DMS153 treated with DMSO at 0.1 percent for 48 hours (cell line): Measurements from ENCODE around the gene FGGY.

ENCODE experiments used
- DNase-seq: peaks from one replicate; lab custom pipeline; 2025; ENCODE audit not compliant: unreplicated experiment; lab: John Stamatoyannopoulos, UW

FGGY gene

DNA sequence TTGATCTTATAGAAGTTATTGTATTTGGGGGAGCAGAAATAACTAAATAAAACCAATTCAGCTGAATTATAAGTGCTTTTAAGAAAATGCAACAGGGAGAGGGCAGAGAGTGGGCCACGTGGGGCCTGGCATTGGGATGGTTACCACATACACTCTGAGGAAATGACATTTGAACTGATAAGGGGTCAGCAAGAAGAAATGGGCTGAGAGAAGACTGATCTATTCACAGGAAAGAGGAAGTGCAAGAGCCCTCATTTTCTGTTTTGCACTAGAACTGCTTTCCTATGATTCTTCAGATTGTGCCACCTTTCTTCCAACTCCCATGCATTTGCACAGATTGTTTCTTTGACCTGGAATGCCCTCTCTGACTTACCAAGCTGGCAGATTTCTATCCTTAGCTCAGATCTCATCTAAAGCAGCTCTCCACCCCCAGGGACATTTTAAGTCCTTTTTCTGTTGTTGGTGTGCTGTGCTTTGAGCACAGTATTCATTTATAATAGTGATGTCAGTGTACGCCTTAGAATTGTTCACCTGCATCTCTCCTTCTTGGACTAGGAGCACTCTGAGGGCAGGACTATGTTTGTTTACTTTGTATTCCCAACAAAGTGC is 115.9 kb downstream of the FGGY start:
- no peak for DNase-seq

DNA sequence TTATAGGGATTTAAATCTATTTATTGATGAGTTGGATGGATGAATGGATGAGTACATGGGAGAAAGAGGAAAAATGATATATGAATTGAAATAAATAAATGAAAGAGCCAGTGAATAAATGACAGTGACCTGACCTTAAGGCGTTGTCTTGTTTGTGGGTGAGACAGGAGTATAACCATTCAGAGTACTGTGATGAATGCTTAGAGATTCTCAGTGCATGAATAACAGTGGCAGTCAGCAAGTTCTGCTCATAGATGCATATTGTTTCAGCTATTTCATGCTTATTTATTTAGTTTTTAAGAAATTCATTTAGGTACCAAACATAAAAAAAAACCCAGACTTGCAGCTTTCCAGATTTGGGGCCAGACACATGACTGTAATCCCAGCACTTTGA is 116.4 kb downstream of the FGGY start:
- no peak for DNase-seq

DNA sequence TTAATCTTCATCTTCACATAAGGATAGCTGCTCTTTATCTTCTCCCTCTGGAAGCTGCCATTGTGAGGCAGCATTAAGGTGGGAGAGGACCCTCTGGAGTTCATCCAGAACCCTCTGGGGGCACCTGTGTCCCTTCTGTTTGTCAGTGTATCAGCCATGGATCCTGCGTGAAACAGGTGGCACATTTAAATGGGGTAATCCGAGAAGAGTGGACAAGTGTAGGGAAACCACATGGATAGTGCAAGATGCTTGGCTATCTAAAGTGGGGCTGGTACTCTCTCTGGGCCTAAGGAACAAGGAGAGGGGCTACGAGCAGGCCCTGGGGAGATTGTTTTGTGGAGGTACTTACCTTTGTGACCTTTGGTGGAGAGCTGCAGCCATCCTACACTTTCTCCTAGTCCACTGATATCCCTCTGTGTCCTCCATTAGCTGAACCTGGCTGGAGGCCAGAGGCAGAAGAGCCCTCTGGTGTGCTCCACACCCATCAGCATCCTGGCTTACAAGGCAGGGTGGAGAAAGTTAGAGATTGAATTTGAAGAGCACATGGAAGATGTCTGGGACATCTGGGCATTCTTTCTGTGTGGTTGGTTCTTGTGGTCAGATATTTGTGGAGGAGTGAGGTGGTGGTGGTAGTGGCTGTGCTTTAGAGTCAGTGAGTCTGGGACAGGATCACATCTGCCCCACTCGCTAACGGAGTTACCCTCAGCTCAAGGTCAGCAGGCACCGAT is 117.7 kb downstream of the FGGY start:
- no peak for DNase-seq

DNA sequence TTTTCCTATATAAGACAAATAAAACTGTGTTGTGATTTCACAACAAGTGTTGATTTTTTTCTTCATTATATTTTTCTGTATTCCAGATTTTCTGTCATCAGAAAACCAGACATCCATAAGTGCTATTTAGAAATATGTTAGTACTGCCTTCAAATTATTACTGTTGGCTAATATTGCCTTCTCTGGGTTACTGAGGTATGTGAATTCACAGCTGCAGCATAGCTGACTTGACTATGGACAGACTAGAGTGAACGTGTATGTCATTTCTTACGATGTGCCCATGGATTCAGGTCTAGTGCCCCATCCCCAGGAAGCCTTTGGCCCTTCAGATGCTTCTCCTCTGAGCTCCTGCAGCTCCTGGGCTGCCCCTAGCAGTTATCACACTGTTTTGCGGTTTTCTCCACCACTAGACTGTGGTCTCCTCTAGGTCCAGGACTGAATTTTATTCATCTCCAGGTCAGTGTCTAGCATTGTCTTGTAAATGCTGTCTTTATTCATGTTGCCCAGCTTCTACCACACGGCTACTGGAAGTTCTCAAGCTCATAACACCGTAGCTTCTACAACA is 118.5 kb downstream of the FGGY start:
- DNase-seq = no peak

DNA sequence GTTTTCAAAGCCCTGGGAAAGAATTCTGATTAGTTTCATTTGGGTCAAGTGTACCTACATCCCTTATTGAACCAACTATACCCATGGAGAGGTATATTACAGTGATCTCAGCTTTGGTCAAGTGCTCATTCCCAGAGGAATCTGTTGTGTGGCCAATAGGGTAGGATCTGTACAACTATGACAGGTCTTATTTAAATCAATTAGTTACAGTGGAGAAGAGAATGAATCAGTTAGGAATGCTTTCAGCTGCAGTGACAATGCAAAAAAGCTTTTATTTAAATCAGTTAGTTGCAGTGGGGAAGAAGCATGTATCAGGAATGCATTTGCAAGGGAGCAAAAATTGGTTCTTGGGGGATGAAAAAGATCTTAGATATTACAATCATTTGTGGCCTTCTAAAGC is 119.0 kb downstream of the FGGY start:
- no peak for DNase-seq

DNA sequence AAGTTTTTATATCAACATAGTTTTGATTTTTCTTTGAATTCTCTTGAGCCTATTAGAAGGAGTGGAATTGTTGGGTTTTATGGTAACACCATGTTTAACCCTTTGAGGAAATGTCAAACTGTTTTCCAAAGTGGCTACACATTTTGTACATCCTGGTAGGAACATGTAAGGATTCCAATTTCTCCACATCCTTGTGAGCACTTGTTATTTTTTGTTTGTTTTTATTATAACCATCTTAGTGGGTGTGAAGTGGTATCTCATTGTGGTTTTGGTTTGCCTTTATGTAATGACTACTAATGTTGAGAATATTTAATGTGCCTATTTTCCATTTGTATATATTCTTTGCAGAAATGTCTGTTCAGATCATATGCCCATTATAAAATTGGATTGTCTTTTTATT is 120.5 kb downstream of the FGGY start:
- DNase-seq = no peak

DNA sequence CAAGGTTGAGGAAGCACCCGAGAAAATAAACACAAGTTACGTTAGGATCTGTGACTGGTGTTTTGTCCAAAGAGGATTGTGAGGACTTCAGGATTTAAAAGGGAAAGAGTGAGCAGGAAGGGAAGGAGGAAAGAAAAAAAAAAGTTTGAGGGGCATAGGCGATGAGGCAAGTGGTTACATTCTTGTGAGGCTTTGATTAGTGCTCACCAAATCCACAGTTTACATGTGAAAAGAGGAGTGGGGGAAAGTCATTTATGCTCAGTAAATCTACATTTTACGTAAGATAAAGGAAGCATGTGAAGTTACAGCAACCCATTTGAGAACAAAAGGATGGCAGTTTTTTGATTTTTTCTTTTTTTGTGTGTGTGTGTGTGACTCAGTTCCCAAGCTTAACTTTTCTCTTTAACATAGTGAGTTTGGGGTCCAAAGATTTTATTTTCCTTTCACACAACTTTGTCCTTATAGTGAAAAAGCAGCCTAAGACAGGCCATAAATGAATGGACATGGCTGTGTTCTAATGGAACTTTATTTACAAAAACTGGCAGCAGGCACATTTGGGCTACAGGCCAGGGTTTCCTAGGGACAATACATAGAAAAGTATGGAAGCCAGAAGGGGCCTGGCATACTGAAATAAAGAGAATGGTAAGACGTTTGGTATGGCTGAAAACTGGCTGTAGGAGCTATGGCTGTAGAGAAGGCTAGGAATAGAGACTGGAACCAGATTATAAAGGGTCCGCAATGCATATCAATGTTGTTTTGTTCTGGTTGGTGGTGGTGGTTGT is 121.7 kb downstream of the FGGY start:
- DNase-seq = no peak

DNA sequence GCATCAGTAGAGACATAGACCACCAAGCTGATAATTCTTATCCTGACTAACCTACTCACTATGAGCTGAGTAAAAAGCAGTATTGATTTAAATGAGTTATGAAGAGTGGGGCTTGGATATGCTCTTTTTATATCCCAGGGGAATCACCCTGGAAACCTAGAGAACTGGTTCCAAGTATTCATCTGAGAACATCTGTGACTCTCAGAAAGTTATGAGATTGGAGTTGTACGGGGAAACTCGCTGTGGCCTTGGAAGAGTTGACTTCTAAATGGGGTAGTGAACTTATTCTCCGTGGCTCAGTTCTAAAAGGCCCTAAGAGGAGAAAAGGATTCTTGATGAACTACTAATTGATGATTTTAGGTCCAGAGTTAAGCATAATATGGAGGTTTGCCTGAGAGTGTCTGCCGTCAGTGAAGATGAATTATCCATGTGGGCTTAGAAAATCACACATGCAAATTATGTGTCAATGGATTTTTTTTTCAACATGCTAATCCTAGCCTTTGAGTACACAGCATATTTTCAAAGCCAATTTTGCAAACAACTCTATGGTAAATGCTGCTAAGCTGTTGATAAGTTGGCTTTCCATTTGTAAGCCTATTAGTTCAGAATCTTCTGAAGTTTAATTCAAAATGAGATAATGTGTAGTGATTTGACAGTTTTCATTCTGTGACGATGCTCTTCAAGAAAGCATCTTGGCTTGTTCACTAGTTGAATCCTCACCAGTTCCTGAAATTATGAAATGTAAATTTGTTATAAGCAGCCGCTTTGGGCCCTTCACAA is 122.7 kb downstream of the FGGY start:
- no peak for DNase-seq

DNA sequence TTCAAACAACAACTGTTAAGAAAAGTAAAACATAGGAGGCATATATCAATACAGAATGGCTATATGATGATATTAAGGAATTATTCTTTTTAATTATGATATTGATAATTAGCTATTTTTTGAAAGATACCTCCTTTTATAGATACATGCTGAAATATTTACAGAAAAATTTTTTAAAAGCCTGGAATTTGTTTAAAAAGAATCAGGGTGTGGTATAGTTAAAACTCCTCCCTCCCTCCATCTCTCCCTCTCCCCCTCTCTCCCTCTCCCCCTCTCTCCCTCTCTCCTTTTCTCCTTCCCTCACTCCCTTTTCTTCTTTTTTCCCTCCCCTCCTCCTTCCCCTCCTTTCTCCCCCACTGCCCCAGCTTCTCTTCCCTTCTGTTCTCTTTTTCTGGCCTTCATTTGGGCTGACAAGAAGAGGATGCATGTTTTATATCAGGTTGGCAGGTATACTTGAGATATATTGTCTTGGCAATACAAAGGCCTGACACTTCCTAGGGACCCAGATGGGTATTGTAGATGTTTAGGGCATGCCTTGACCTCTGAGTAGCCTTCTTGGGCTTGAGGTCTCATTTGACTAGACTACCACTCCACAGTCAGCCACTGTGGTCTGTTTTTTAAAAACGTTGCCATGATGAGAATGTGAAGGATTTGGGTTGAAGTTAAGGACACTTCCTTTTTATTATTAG is 124.5 kb downstream of the FGGY start:
- DNase-seq = no peak

DNA sequence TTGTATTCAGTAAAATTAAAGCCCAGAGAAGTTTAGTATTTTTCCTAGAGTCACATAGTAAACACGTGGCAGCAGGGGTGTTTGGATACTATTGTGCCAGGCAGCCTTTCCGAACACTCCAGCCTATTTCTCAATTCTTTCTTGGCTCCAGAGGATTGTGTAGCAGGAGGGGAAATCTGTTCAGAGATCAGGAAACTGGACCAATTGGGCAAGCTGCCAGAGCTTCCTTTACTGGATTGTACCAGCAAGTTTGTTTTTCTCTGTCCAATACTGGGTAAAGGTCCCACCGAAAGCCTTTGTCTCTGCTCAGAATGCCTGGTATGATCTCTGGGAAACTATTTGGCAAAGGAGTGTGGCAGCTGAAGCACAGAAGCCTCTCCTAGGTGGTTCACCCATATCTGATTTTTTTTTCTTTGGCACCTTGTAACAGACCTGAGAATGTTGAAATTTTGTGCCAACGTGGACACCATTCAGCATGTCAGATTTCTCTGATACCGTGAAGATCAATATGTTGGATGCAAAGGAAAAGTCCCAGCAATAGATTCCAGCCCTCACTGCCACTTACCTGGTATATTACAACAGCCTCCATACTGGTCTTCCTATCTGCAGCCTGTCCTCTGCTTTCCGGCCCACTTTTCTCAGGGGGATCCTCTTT is 126.2 kb downstream of the FGGY start:
- no peak for DNase-seq

DNA sequence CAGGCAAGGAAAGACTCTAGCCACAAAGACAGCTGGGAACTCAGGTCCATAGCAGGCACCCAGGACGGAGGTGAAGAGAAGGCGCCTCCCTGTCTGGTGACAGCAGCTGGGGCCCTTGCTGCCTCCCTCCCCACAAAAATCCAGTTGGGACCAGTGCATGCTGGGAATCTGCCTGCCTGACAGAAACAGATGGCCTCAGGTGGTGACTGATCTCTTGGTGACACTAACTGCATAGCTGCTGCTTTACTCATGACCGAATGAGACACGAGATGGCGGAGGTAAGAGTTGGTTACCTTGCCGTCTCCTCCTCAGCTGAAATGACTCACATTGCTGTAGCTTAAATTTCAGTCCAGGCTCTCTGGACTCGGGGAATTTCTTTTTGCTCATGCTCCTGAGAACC is 130.3 kb downstream of the FGGY start:
- DNase-seq = no peak

DNA sequence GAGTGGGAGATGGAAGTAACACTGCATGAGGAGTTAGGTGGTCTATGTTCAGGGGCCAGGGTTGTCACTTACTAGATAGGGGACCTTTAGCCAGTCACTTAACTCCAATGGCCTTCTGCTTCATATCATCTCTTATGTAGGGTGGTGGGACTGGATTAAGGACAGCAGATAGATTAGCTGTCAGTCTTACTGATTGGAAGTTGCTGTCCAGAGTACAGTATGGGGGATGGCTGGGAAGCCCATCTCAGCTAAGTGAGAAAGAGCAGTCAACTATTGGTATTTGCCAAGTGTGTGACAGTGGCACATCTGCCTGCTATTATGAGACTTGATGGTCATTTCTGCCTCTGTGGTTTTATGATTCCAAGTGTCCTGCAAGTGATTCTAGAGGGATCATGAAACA is 130.9 kb downstream of the FGGY start:
- DNase-seq = no peak

DNA sequence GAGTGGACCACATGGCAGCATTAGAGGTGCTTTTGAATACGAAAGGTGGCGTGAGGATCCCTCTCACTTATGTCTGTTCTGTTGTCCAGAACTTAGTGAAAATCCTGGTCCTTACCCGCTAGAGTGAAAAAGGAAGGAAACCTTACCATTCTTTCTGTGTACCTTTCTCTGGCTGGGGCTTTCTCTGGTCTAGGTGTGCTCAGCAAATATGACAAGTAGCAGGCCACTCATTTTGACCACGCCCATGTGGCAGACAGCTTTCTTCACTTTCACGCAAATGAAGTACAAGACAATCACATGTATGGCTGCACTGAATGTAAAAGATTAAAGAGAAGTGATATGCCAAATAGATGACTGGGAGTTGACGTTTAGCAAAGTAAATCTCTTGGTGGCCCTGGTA is 131.9 kb downstream of the FGGY start:
- no peak for DNase-seq

DNA sequence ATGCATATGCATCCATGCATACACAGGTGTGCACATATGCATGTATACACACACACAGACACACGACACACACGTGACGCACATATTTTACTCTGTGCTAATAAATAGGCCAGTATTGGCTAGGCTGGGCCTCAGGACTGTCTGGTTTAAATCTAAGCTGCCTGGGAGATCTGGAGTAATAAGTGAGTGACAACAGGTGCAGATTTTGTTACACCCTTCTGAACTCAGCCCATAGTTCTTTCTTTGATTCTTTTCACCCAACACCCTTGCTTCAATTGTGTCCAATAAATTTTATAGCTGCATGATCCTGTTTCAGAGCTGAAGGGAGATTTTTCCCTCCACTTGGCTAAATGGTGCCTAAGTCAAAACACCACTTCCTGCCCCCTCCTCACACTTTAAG is 132.8 kb downstream of the FGGY start:
- DNase-seq = no peak

DNA sequence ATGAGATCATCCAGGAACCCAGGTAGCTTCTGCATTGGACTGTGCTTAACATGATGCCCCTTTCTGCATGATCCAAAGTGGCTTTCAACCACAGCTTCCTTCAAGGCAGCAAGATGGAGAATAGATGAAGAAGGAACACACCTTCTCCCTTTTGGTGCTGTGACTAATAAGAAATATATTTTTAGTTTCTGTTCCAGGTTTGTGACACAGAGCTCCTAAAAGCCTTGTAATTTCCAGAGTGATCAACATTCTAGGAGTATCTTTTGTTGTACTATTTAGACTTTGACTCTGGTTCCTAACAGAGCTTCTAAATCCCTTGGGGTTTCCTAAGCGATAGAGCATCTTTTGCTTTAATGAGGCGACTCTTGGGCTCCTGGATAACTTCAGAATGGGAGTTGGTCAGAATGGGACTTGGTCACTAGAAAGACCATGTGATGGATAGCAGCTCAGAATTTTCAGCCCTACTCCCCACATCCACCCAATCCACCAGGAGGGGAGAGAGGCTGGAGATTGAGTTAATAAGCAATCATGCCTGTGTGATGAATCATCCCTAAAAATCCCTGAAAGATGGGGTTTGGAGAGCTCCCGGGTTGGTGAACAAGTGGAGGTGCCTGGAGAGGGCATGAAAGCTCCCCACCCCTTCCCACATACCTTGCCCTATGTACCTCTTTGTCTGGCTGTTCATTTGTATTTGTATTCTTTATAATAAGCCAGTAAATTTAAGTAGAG is 134.8 kb downstream of the FGGY start:
- DNase-seq = no peak

DNA sequence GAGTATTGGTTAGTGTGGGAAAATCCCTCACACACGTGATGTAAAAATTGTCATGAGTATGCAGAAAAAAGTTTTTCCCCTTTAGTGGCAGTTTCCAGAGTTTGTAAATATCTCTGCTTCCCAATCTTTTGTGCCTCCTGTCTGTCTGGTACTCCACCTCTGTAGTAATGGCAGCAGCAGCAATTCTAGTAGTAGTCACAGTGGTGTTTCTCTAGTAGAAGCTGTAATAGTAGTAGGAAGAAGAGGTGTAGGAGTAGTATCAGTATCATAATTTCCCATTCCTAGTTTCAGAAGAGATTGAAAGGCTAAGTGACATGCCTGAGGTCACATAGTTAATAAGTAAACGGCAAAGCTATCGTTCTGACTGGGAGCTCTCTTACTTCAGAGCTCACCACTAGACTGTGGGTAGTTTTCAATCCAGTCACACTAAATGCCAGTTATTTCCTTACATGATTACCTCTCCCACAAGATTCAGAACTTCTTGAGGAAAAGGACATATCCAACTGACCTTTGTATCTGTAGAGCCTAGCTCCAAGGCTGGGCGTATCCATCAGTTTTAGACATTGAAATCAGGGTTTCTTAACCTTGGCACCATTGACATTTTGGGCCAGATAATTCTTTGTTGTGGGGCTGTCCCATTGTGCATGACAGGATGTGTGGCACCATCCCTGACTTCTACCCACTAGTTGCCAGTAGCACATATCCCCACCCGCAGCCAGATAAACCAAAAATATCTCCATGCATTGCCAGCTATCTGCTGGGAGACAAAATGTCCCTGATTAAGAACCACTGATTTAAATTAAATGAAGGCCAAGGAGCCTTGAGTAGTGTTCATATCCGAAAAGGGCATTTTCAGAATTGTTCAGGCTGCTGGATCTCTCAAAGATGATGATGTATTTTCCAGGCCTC is 135.9 kb downstream of the FGGY start:
- no peak for DNase-seq

DNA sequence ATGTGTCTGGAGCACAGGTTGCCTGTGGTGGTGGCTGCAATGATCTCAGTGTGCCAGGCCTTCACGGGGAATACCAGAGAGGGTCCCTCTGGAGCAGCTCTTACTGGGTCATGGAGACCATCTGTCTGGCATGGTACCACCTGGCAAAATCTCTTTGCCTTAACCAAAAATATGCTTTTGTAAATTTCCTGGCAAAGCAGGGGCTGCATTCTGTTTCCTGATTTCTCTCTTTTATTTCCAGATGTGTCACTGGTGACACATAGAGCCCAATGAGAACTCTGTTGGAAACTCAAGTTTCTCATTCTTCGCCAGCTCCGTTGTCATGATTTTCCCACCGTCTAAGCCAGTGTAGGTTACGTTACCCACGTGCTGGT is 136.5 kb downstream of the FGGY start:
- DNase-seq = no peak

DNA sequence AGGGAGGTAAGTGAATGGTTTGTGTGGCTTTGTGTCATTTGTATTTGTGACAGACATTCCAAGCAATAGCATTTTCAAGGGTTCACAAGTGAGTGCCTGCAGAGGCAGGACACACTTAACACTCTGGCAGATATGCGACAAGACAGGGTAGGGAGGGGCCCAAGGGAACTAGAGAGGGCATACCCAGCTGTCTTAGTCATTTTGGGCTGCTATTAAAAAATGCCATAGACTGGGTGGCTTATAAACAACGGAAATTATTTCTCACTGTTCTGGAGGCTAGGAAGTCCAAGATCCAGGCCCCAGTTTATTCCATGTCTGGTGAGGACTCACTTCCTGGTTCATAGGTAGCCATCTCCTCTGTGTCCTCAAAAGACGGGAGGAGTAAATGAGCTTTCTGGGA is 137.4 kb downstream of the FGGY start:
- DNase-seq = no peak

DNA sequence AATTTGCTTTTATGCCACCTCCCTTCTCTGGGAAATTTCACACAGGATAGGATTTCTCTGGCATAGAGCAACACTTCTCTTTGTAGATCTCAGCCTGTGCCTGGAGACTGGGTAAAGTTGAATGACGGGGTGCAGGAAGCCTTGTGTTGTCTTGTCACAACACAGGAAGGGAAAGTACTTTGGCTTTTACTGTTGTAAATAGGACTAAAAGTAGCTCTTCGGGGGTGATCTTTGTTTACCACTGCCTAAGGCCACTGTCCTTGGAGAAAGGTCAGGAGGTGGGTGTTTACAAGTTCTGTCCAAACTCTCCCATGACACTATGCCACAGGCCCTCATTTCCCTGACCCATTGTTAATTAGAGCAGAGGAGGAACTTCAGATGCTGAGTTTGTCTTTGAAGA is 139.7 kb downstream of the FGGY start:
- DNase-seq = no peak
